ENCODE measurements around the gene MPV17L2.
A peak's percentile ranks its signal among the peaks of the same experiment; 100 is the strongest.
"Not testable (repeated sequence)": the region's sequence is repeated elsewhere in the genome, so short reads cannot be mapped to it uniquely, and the experiment has no call there.

The MPV17L2 gene

GRCh38 chr19:18193388-18194180, 566 bp downstream of the MPV17L2 start:
- no peak for DNase-seq

- no peak for DNase-seq
These were observed 1.1 kb downstream of the MPV17L2 start for GRCh38 chr19:18194181-18194530.

- DNase-seq = no peak
These were observed 1.7 kb downstream of the MPV17L2 start for GRCh38 chr19:18194554-18195238.

- no peak for DNase-seq
These were observed 3.5 kb downstream of the MPV17L2 start for GRCh38 chr19:18196511-18196845.

- DNase-seq = no peak
These were observed 4.3 kb downstream of the MPV17L2 start for GRCh38 chr19:18197306-18197705.

GRCh38 chr19:18197941-18198340, 4.9 kb downstream of the MPV17L2 start:
- no peak for DNase-seq

- no peak for DNase-seq
These were observed 5.4 kb downstream of the MPV17L2 start for GRCh38 chr19:18198374-18198773.

GRCh38 chr19:18202397-18202777, 9.4 kb downstream of the MPV17L2 start:
- no peak for DNase-seq

- DNase-seq = no peak
These were observed 9.9 kb downstream of the MPV17L2 start for GRCh38 chr19:18202778-18203407.

GRCh38 chr19:18203408-18203862, 10.4 kb downstream of the MPV17L2 start:
- peak; percentile 42 for DNase-seq

- peak; percentile 99 for DNase-seq
These were observed 10.9 kb downstream of the MPV17L2 start, which contains the start of gene RAB3A for GRCh38 chr19:18203863-18204393. TSS of gene RAB3A (minus strand) at chr19:18204042. CDS start at chr19:18202740, 1,302 bp downstream.

- peak; percentile 47 for DNase-seq
These were observed 11.6 kb downstream of the MPV17L2 start for GRCh38 chr19:18204394-18205199.

GRCh38 chr19:18205200-18205892, 12.3 kb downstream of the MPV17L2 start:
- peak; percentile 58 for DNase-seq

GRCh38 chr19:18206018-18206417, 13.0 kb downstream of the MPV17L2 start:
- DNase-seq = no peak

GRCh38 chr19:18208098-18208951, 15.3 kb downstream of the MPV17L2 start:
- peak; percentile 48 for DNase-seq

GRCh38 chr19:18209912-18210311, 16.9 kb downstream of the MPV17L2 start:
- DNase-seq = not testable (repeated sequence)

- DNase-seq = no peak
These were observed 18.7 kb downstream of the MPV17L2 start for GRCh38 chr19:18211683-18212082.

- DNase-seq = no peak
These were observed 21.9 kb downstream of the MPV17L2 start for GRCh38 chr19:18214779-18215433.

GRCh38 chr19:18216789-18217188, 23.8 kb downstream of the MPV17L2 start:
- no peak for DNase-seq

- no peak for DNase-seq
These were observed 25.1 kb downstream of the MPV17L2 start for GRCh38 chr19:18218159-18218558.

- DNase-seq = no peak
These were observed 25.6 kb downstream of the MPV17L2 start for GRCh38 chr19:18218600-18218999.

Measured in activated gamma-delta T cell treated with Interleukin-2 at 50 U/mL for 16 hours (primary cell).